Measurements from ENCODE around the gene TNRC6C.

Gene TNRC6C

DNA sequence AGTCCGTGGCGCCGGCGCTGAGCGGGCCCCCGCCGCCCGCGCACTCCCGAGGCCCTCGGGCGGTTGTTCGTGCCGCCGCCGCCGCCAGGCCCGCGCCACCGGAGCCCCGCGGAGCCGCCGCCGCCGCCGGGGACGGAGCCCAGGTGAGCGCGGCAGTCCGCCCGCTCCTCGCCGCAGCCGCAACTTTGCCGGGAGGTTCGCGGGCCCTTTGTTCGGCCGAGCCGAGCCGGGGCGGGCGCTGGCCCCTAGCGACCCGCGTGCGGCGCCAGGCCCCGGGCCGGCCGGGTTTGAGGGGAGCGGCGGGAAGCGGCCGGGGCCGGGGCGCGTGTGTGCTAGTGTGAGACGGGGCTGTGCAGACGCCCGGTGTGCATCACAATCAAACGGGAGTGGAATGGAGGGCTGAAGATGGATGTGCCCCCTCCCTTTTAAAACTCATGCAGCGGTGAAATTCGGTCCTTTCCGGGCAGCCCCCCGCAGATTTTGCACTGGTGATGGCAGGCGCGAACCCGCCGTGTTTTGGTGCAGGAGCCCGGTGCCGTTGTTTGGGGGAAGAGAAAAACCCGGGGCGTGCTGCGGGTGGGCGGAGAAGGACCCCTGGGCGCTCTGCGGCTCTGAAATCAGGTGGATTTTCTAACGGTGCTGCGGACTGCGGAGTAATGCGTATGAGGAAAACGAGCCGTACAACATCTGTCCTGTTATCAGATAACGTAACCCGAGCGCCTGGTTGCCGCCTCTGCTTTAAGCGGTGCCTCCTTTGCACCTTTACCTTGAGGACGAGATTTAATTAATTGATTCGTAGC, 823 bp downstream of the TNRC6C start (continued):
- 0 out of 2 replicates have a peak, but pooled peaks have one; percentile 20 for TF ChIP-seq KLF8 (tag by site-specific recombination; IDR thresholded peaks at IDR 0.05)
- 0 out of 2 replicates have a peak, but pooled peaks have one; percentile 24 for TF ChIP-seq KLF1 (tag by site-specific recombination; IDR thresholded peaks at IDR 0.05)
- no peak for TF ChIP-seq ZNF677 (tag by site-specific recombination; IDR thresholded peaks at IDR 0.05)
- no peak for TF ChIP-seq ZNF239 (tag by site-specific recombination; IDR thresholded peaks at IDR 0.05)
- TF ChIP-seq ZBTB11 (tag by site-specific recombination; conservative IDR thresholded peaks at IDR 0.05; ENCODE audit: low read depth): 0 out of 2 replicates have a peak, but pooled peaks have one; percentile 30
- TF ChIP-seq SALL2 (tag by site-specific recombination; IDR thresholded peaks at IDR 0.05; ENCODE audit: borderline replicate concordance): no peak
- TF ChIP-seq, protein P1, sequence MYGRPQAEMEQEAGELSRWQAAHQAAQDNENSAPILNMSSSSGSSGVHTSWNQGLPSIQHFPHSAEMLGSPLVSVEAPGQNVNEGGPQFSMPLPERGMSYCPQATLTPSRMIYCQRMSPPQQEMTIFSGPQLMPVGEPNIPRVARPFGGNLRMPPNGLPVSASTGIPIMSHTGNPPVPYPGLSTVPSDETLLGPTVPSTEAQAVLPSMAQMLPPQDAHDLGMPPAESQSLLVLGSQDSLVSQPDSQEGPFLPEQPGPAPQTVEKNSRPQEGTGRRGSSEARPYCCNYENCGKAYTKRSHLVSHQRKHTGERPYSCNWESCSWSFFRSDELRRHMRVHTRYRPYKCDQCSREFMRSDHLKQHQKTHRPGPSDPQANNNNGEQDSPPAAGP (tag by site-specific recombination; IDR thresholded peaks at IDR 0.05): peak; percentile 35; the same call in 1 of the 2 replicates
- no peak; the same call in 1 of the 2 replicates for TF ChIP-seq SP3 (tag by site-specific recombination; IDR thresholded peaks at IDR 0.05)
- TF ChIP-seq GLIS1 (tag by site-specific recombination; IDR thresholded peaks at IDR 0.05): no peak; the same call in 1 of the 2 replicates
- TF ChIP-seq ZBTB20 (tag by site-specific recombination; IDR thresholded peaks at IDR 0.05): peak; percentile 80
- TF ChIP-seq, protein P2, sequence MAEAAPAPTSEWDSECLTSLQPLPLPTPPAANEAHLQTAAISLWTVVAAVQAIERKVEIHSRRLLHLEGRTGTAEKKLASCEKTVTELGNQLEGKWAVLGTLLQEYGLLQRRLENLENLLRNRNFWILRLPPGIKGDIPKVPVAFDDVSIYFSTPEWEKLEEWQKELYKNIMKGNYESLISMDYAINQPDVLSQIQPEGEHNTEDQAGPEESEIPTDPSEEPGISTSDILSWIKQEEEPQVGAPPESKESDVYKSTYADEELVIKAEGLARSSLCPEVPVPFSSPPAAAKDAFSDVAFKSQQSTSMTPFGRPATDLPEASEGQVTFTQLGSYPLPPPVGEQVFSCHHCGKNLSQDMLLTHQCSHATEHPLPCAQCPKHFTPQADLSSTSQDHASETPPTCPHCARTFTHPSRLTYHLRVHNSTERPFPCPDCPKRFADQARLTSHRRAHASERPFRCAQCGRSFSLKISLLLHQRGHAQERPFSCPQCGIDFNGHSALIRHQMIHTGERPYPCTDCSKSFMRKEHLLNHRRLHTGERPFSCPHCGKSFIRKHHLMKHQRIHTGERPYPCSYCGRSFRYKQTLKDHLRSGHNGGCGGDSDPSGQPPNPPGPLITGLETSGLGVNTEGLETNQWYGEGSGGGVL (tag by site-specific recombination; IDR thresholded peaks at IDR 0.05): peak; percentile 30; the same call in 1 of the 2 replicates
- peak; percentile 76 for TF ChIP-seq GLIS2 (tag by site-specific recombination; IDR thresholded peaks at IDR 0.05)
- no peak for TF ChIP-seq ZNF707 (tag by site-specific recombination; IDR thresholded peaks at IDR 0.05)
- no peak for TF ChIP-seq GLI4 (tag by site-specific recombination; IDR thresholded peaks at IDR 0.05)

- Histone ChIP-seq H3K4me3 (ENCODE audit: low read depth, low read length) (peak overlapping the region; percentile 69), H3K27ac (ENCODE audit: extremely low read depth, low read depth, low read length) (peak overlapping the region; percentile 89; the same call in 1 of the 2 replicates), H3K36me3 (ENCODE audit: control insufficient read depth in 2 of 2, insufficient read depth in 1 of 2, low read length in 2 of 2) (no peaks in the 10 kb centered on the region), H3K4me1 (ENCODE audit: control insufficient read depth, insufficient read depth, low read length) (peaks cover 32% of the 10 kb centered on the region), H3K9me3 (ENCODE audit: control insufficient read depth, insufficient read depth, low read depth, low read length) (no peaks in the 10 kb centered on the region)
- ChIA-PET CTCF (interaction anchor here (0.9 to 4.7 kb wide), 2 partner anchors 24 to 54 kb away, joined by 3 to 28 read pairs; no protein-coding TSS in a partner anchor), POLR2A (no interaction called here)
- TF ChIP-seq ZNF274 (IDR thresholded peaks at IDR 0.05; ENCODE audit: low read length) (no peak), ZNF274 (tag by site-specific recombination; IDR thresholded peaks at IDR 0.05; ENCODE audit: borderline replicate concordance) (no peak), ZNF133 (tag by site-specific recombination; IDR thresholded peaks at IDR 0.05) (no peak), ZNF114 (tag by site-specific recombination; IDR thresholded peaks at IDR 0.05) (no peak), ZBTB11 (tag by site-specific recombination; conservative IDR thresholded peaks at IDR 0.05; ENCODE audit: low read depth) (no peak), KLF1 (tag by site-specific recombination; IDR thresholded peaks at IDR 0.05) (no peak), KLF7 (tag by site-specific recombination; IDR thresholded peaks at IDR 0.05; ENCODE audit: borderline replicate concordance) (no peak), ZBTB17 (tag by site-specific recombination; IDR thresholded peaks at IDR 0.05) (peak; percentile 92), ZNF394 (tag by site-specific recombination; IDR thresholded peaks at IDR 0.05; ENCODE audit: borderline replicate concordance) (no peak)
- TF ChIP-seq, protein P3, sequence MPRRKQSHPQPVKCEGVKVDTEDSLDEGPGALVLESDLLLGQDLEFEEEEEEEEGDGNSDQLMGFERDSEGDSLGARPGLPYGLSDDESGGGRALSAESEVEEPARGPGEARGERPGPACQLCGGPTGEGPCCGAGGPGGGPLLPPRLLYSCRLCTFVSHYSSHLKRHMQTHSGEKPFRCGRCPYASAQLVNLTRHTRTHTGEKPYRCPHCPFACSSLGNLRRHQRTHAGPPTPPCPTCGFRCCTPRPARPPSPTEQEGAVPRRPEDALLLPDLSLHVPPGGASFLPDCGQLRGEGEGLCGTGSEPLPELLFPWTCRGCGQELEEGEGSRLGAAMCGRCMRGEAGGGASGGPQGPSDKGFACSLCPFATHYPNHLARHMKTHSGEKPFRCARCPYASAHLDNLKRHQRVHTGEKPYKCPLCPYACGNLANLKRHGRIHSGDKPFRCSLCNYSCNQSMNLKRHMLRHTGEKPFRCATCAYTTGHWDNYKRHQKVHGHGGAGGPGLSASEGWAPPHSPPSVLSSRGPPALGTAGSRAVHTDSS (tag by site-specific recombination; IDR thresholded peaks at IDR 0.05): no peak
Observed at GRCh38 chr17:77959926-77960521, 1.5 kb downstream of the TNRC6C start.

Data from HEK293 (cell line).